ENCODE results near the gene ARHGAP23.
"Not testable (repeated sequence)": the region's sequence is repeated elsewhere in the genome, so short reads cannot be mapped to it uniquely, and the experiment has no call there.

Gene ARHGAP23

GRCh38 chr17:38466346-38467315 lies 38.4 kb downstream of the ARHGAP23 start:
- Histone ChIP-seq H3K9ac (ENCODE audit: low read length) (peak overlapping the region; percentile 84), H3K36me3 (ENCODE audit: control insufficient read depth, insufficient read depth, low read length, severe bottlenecking) (peaks cover 34% of the 10 kb centered on the region), H3K4me1 (ENCODE audit: control insufficient read depth, insufficient read depth, low read length) (peaks cover 32% of the 10 kb centered on the region), H3K27me3 (replicated peaks; ENCODE audit: control insufficient read depth, insufficient read depth, low read length) (no peaks in the 10 kb centered on the region), H3K9me3 (ENCODE audit: control insufficient read depth, low read length) (no peaks in the 10 kb centered on the region), H3K4me3 (ENCODE audit: low read length) (peak overlapping the region; percentile 78)
- DNase-seq (ENCODE audit: low read depth): no peak

GRCh38 chr17:38467491-38467890 lies 39.2 kb downstream of the ARHGAP23 start:
- DNase-seq (ENCODE audit: low read depth): no peak
- H3K9ac ChIP-seq (ENCODE audit: low read length): no peak overlapping the region
- H3K27me3 ChIP-seq (replicated peaks; ENCODE audit: control insufficient read depth, insufficient read depth, low read length): no peaks in the 10 kb centered on the region
- H3K4me1 ChIP-seq (ENCODE audit: control insufficient read depth, insufficient read depth, low read length): peaks cover 32% of the 10 kb centered on the region
- H3K4me3 ChIP-seq (ENCODE audit: low read length): no peak overlapping the region
- H3K9me3 ChIP-seq (ENCODE audit: control insufficient read depth, low read length): no peaks in the 10 kb centered on the region
- peaks cover 35% of the 10 kb centered on the region for H3K36me3 ChIP-seq (ENCODE audit: control insufficient read depth, insufficient read depth, low read length, severe bottlenecking)

- Histone ChIP-seq H3K4me3 (ENCODE audit: low read length) (no peak overlapping the region), H3K9ac (ENCODE audit: low read length) (peak overlapping the region; percentile 29), H3K9me3 (ENCODE audit: control insufficient read depth, low read length) (no peaks in the 10 kb centered on the region), H3K36me3 (ENCODE audit: control insufficient read depth, insufficient read depth, low read length, severe bottlenecking) (peaks cover 30% of the 10 kb centered on the region), H3K4me1 (ENCODE audit: control insufficient read depth, insufficient read depth, low read length) (peaks cover 14% of the 10 kb centered on the region), H3K27me3 (replicated peaks; ENCODE audit: control insufficient read depth, insufficient read depth, low read length) (no peaks in the 10 kb centered on the region)
- peak; percentile 51 for DNase-seq (ENCODE audit: low read depth)
Measured at GRCh38 chr17:38469875-38470274, 41.6 kb downstream of the ARHGAP23 start.

GRCh38 chr17:38471253-38471652 lies 43.0 kb downstream of the ARHGAP23 start:
- H3K4me1 ChIP-seq (ENCODE audit: control insufficient read depth, insufficient read depth, low read length); DNase-seq (ENCODE audit: low read depth); H3K9ac ChIP-seq (ENCODE audit: low read length); H3K27me3 ChIP-seq (replicated peaks; ENCODE audit: control insufficient read depth, insufficient read depth, low read length); H3K9me3 ChIP-seq (ENCODE audit: control insufficient read depth, low read length); H3K4me3 ChIP-seq (ENCODE audit: low read length): not testable (repeated sequence)
- H3K36me3 ChIP-seq (ENCODE audit: control insufficient read depth, insufficient read depth, low read length, severe bottlenecking): peaks cover 30% of the 10 kb centered on the region

- H3K9me3 ChIP-seq (ENCODE audit: control insufficient read depth, low read length); H3K27me3 ChIP-seq (replicated peaks; ENCODE audit: control insufficient read depth, insufficient read depth, low read length); H3K9ac ChIP-seq (ENCODE audit: low read length); DNase-seq (ENCODE audit: low read depth); H3K4me3 ChIP-seq (ENCODE audit: low read length): not testable (repeated sequence)
- Histone ChIP-seq H3K36me3 (ENCODE audit: control insufficient read depth, insufficient read depth, low read length, severe bottlenecking) (peaks cover 18% of the 10 kb centered on the region), H3K4me1 (ENCODE audit: control insufficient read depth, insufficient read depth, low read length) (peaks cover 11% of the 10 kb centered on the region)
Measured at GRCh38 chr17:38474666-38475065, 46.4 kb downstream of the ARHGAP23 start.

DNA sequence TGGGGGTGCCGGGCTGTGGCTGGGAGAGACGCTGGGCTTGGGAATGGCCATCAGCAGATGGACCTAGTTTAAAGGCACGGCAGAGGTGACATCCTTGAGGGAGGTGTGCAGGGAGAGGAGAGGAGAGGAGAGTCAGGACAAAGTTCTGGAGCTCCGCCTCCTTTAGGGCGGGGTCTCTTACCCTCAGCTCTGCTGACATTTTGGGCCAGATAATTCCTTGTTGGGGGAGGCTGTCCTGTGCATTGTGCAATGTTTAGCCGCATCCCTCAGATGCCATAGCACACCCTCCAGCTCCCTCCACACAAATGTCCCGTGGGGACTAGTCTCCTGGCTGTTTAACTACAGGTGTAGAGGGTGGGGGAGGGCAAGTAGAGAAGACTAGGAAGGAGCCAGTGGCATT lies 48.3 kb downstream of the ARHGAP23 start:
- no peaks in the 10 kb centered on the region for H3K27me3 ChIP-seq (replicated peaks; ENCODE audit: control insufficient read depth, insufficient read depth, low read length)
- no peak for DNase-seq (ENCODE audit: low read depth)
- peaks cover 7% of the 10 kb centered on the region for H3K4me1 ChIP-seq (ENCODE audit: control insufficient read depth, insufficient read depth, low read length)
- peaks cover 14% of the 10 kb centered on the region for H3K36me3 ChIP-seq (ENCODE audit: control insufficient read depth, insufficient read depth, low read length, severe bottlenecking)
- H3K9me3 ChIP-seq (ENCODE audit: control insufficient read depth, low read length): no peaks in the 10 kb centered on the region
- H3K9ac ChIP-seq (ENCODE audit: low read length): no peak overlapping the region
- no peak overlapping the region for H3K4me3 ChIP-seq (ENCODE audit: low read length)

- H3K4me1 ChIP-seq (ENCODE audit: control insufficient read depth, insufficient read depth, low read length); H3K27me3 ChIP-seq (replicated peaks; ENCODE audit: control insufficient read depth, insufficient read depth, low read length); DNase-seq (ENCODE audit: low read depth); H3K9ac ChIP-seq (ENCODE audit: low read length); H3K9me3 ChIP-seq (ENCODE audit: control insufficient read depth, low read length); H3K4me3 ChIP-seq (ENCODE audit: low read length): not testable (repeated sequence)
- H3K36me3 ChIP-seq (ENCODE audit: control insufficient read depth, insufficient read depth, low read length, severe bottlenecking): peaks cover 16% of the 10 kb centered on the region
Measured at GRCh38 chr17:38477417-38477816, 49.2 kb downstream of the ARHGAP23 start.

- not testable (repeated sequence) for H3K9me3 ChIP-seq (ENCODE audit: control insufficient read depth, low read length); H3K9ac ChIP-seq (ENCODE audit: low read length); H3K4me1 ChIP-seq (ENCODE audit: control insufficient read depth, insufficient read depth, low read length); DNase-seq (ENCODE audit: low read depth); H3K27me3 ChIP-seq (replicated peaks; ENCODE audit: control insufficient read depth, insufficient read depth, low read length); H3K4me3 ChIP-seq (ENCODE audit: low read length)
- H3K36me3 ChIP-seq (ENCODE audit: control insufficient read depth, insufficient read depth, low read length, severe bottlenecking): peaks cover 18% of the 10 kb centered on the region
Measured at GRCh38 chr17:38477951-38478350, 49.7 kb downstream of the ARHGAP23 start.

DNA sequence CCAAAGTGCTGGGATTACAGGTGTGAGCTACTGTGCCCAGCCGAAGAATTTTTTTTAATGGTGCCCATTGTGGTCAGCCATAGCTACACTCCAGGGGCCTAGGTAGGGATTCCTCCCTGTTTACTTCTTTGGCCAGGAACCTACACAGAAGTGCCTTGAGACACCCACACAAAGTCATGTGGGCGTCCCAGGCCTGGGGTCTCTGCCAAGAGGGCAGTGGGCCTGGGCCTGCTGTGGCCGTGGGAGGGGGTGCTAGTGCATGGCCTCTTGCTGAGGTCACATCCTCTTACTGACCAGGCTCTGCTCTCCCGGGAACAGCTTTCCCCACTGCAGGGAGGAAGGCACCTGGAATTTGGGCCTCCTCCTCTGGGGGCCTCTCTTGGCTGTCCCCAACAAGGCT lies 50.4 kb downstream of the ARHGAP23 start:
- H3K9ac ChIP-seq (ENCODE audit: low read length); H3K27me3 ChIP-seq (replicated peaks; ENCODE audit: control insufficient read depth, insufficient read depth, low read length); H3K4me1 ChIP-seq (ENCODE audit: control insufficient read depth, insufficient read depth, low read length); H3K9me3 ChIP-seq (ENCODE audit: control insufficient read depth, low read length); DNase-seq (ENCODE audit: low read depth); H3K4me3 ChIP-seq (ENCODE audit: low read length): not testable (repeated sequence)
- H3K36me3 ChIP-seq (ENCODE audit: control insufficient read depth, insufficient read depth, low read length, severe bottlenecking): peaks cover 24% of the 10 kb centered on the region

DNA sequence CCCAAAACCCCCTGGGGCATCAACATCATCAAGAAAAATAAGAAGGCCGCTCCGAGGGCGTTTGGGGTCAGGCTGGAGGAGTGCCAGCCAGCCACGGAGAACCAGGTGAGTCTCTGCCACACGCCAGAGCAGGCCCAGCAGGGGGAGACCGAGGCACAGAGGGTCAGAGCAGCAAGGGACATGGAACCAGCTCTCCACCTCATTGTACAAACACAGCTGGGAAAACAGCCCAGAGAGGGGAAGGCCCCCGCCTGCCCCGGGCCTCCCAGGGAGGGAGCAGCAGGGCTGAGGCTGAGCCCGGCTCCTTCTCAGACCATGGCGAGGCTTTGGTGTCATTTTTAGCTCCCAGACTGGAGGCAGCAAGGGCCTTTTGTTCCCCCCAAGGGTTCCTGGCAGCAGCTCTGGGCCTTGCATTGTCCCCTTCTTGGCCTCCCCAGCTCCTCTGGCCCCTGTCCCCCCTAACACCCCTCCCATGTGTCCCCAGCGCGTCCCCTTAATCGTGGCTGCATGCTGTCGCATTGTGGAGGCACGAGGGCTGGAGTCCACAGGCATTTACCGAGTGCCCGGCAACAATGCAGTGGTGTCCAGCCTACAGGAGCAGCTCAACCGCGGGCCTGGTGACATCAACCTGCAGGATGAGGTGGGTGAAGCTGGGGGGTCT lies 53.9 kb downstream of the ARHGAP23 start:
- not testable (repeated sequence) for H3K4me3 ChIP-seq (ENCODE audit: low read length)

GRCh38 chr17:38482700-38483043 lies 54.4 kb downstream of the ARHGAP23 start:
- peaks cover 29% of the 10 kb centered on the region for H3K36me3 ChIP-seq (ENCODE audit: control insufficient read depth, insufficient read depth, low read length, severe bottlenecking)
- not testable (repeated sequence) for H3K4me3 ChIP-seq (ENCODE audit: low read length); H3K9me3 ChIP-seq (ENCODE audit: control insufficient read depth, low read length); H3K27me3 ChIP-seq (replicated peaks; ENCODE audit: control insufficient read depth, insufficient read depth, low read length); H3K4me1 ChIP-seq (ENCODE audit: control insufficient read depth, insufficient read depth, low read length); H3K9ac ChIP-seq (ENCODE audit: low read length); DNase-seq (ENCODE audit: low read depth)

More for the DNA sequence above, 53.9 kb downstream of the ARHGAP23 start:
- not testable (repeated sequence) for H3K27me3 ChIP-seq (replicated peaks; ENCODE audit: control insufficient read depth, insufficient read depth, low read length); H3K9me3 ChIP-seq (ENCODE audit: control insufficient read depth, low read length); DNase-seq (ENCODE audit: low read depth); H3K9ac ChIP-seq (ENCODE audit: low read length); H3K4me1 ChIP-seq (ENCODE audit: control insufficient read depth, insufficient read depth, low read length)
- H3K36me3 ChIP-seq (ENCODE audit: control insufficient read depth, insufficient read depth, low read length, severe bottlenecking): peaks cover 29% of the 10 kb centered on the region
